ENCODE data around the gene NOD1.
A peak's percentile ranks its signal among the peaks of the same experiment; 100 is the strongest.
"Not testable (repeated sequence)": the region's sequence is repeated elsewhere in the genome, so short reads cannot be mapped to it uniquely, and the experiment has no call there.

Gene NOD1

GRCh38 chr7:30420080-30420479 lies 58.5 kb downstream of the NOD1 start:
- DNase-seq (ENCODE audit: low spot score), result not testable (repeated sequence)

- DNase-seq (ENCODE audit: low spot score), result no peak
These were observed 64.7 kb downstream of the NOD1 start for GRCh38 chr7:30413864-30414263.

- DNase-seq (ENCODE audit: low spot score), result peak; percentile 25
These were observed 65.6 kb downstream of the NOD1 start for GRCh38 chr7:30412782-30413504.

GRCh38 chr7:30411897-30412296 lies 66.7 kb downstream of the NOD1 start:
- no peak for DNase-seq (ENCODE audit: low spot score)

- no peak for DNase-seq (ENCODE audit: low spot score)
These were observed 67.4 kb downstream of the NOD1 start for GRCh38 chr7:30411173-30411572.

GRCh38 chr7:30406664-30407425 lies 71.7 kb downstream of the NOD1 start:
- no peak for DNase-seq (ENCODE audit: low spot score)

- no peak for DNase-seq (ENCODE audit: low spot score)
These were observed 73.4 kb downstream of the NOD1 start for GRCh38 chr7:30405179-30405578.

GRCh38 chr7:30403477-30403876 lies 75.1 kb downstream of the NOD1 start:
- no peak for DNase-seq (ENCODE audit: low spot score)

GRCh38 chr7:30396389-30396788 lies 82.2 kb downstream of the NOD1 start:
- no peak for DNase-seq (ENCODE audit: low spot score)

- no peak for DNase-seq (ENCODE audit: low spot score)
These were observed 82.9 kb downstream of the NOD1 start for GRCh38 chr7:30395676-30396075.

GRCh38 chr7:30391806-30392205 lies 86.8 kb downstream of the NOD1 start:
- no peak for DNase-seq (ENCODE audit: low spot score)

- peak; percentile 22 for DNase-seq (ENCODE audit: low spot score)
These were observed 87.6 kb downstream of the NOD1 start for GRCh38 chr7:30390736-30391636.

GRCh38 chr7:30389791-30390190 lies 88.8 kb downstream of the NOD1 start:
- DNase-seq (ENCODE audit: low spot score), result no peak

GRCh38 chr7:30382607-30383006 lies 96.0 kb downstream of the NOD1 start:
- DNase-seq (ENCODE audit: low spot score), result no peak

GRCh38 chr7:30380824-30381223 lies 97.8 kb downstream of the NOD1 start:
- not testable (repeated sequence) for DNase-seq (ENCODE audit: low spot score)

- DNase-seq (ENCODE audit: low spot score), result no peak
These were observed 98.3 kb downstream of the NOD1 start for GRCh38 chr7:30380294-30380693.

GRCh38 chr7:30379741-30380140 lies 98.8 kb downstream of the NOD1 start:
- no peak for DNase-seq (ENCODE audit: low spot score)

- DNase-seq (ENCODE audit: low spot score), result no peak
These were observed 99.5 kb downstream of the NOD1 start for GRCh38 chr7:30379131-30379530.

GRCh38 chr7:30378275-30378674 lies 100.3 kb downstream of the NOD1 start:
- DNase-seq (ENCODE audit: low spot score), result no peak
